HepG2 (cell line): ENCODE measurements around the gene PAM16. TPM values are rescaled to one million over a fixed set of nuclear protein-coding genes. Genes with fewer than 3 reads are reported as not detected.
A peak's percentile ranks its signal among the peaks of the same experiment; 100 is the strongest.

Experiments
- CEBPB ChIP-seq: IDR thresholded peaks from 2 replicates; pipeline ENCODE4 v1.6.1; 2011; ENCODE audit warnings: low read depth, low read length, improper control_type of control experiment, borderline replicate concordance
- CEBPG ChIP-seq: IDR thresholded peaks from 2 replicates; pipeline ENCODE4 v1.6.1; 2016
- CEBPZ ChIP-seq: IDR thresholded peaks from 2 replicates; pipeline ENCODE4 v1.6.1; 2012; ENCODE audit warnings: low read length, improper control_type of control experiment
- ELF3 ChIP-seq: IDR thresholded peaks from 2 replicates; pipeline ENCODE4 v1.6.1; 2016; ENCODE audit warnings: missing genetic modification reagents, missing compliant biosample characterization
- IKZF4 ChIP-seq: sonication (generic); formaldehyde crosslinking; IDR thresholded peaks from 2 replicates; pipeline ENCODE4 v1.5.1; 2020; ENCODE audit warnings: borderline replicate concordance, mild to moderate bottlenecking, low read depth, missing genetic modification reagents; ENCODE audit errors: not compliant biosample characterization
- PAXIP1 ChIP-seq: sonication (generic); formaldehyde crosslinking; conservative IDR thresholded peaks from 2 replicates; pipeline ENCODE4 v1.4.0; 2020; ENCODE audit warnings: mild to moderate bottlenecking, missing genetic modification reagents, moderate library complexity
- RARG ChIP-seq: sonication (generic); formaldehyde crosslinking; IDR thresholded peaks from 2 replicates; pipeline ENCODE4 v1.4.0; 2020; ENCODE audit warnings: low read depth, mild to moderate bottlenecking, missing genetic modification reagents
- RBAK ChIP-seq: sonication (generic); formaldehyde crosslinking; IDR thresholded peaks from 2 replicates; pipeline ENCODE4 v1.5.1; 2020; ENCODE audit warnings: mild to moderate bottlenecking, missing genetic modification reagents
- SALL1 ChIP-seq: sonication (generic); formaldehyde crosslinking; IDR thresholded peaks from 2 replicates; pipeline ENCODE4 v1.8.0; 2022; ENCODE audit warnings: mild to moderate bottlenecking, missing genetic modification reagents
- SMC3 ChIP-seq: IDR thresholded peaks from 2 replicates; pipeline ENCODE4 v1.6.1; 2011; ENCODE audit warnings: low read length, improper control_type of control experiment
- SPEN ChIP-seq: sonication (generic); formaldehyde crosslinking; IDR thresholded peaks from 2 replicates; pipeline ENCODE4 v1.5.1; 2020; ENCODE audit warnings: low read depth, mild to moderate bottlenecking, missing genetic modification reagents
- THRA ChIP-seq: sonication (generic); formaldehyde crosslinking; IDR thresholded peaks from 2 replicates; pipeline ENCODE4 v1.4.0; 2020; ENCODE audit warnings: missing genetic modification reagents, borderline replicate concordance
- ZFP91 ChIP-seq: sonication (generic); formaldehyde crosslinking; IDR thresholded peaks from 2 replicates; pipeline ENCODE4 v1.9.0; 2022; ENCODE audit warnings: missing genetic modification reagents, mild to moderate bottlenecking, borderline replicate concordance
- ZFY ChIP-seq: sonication (generic); formaldehyde crosslinking; IDR thresholded peaks from 2 replicates; pipeline ENCODE4 v1.4.0; 2020; ENCODE audit warnings: missing genetic modification reagents
- ZNF337 ChIP-seq: sonication (generic); formaldehyde crosslinking; IDR thresholded peaks from 2 replicates; pipeline ENCODE4 v1.5.1; 2020; ENCODE audit warnings: missing genetic modification reagents, low read depth, mild to moderate bottlenecking, borderline replicate concordance
- ZNF431 ChIP-seq: sonication (generic); formaldehyde crosslinking; IDR thresholded peaks from 2 replicates; pipeline ENCODE4 v1.9.0; 2022; ENCODE audit warnings: missing genetic modification reagents, low read depth, mild to moderate bottlenecking, borderline replicate concordance
- ZNF619 ChIP-seq: sonication (generic); formaldehyde crosslinking; IDR thresholded peaks from 2 replicates; pipeline ENCODE4 v1.4.0; 2020; ENCODE audit warnings: mild to moderate bottlenecking, missing genetic modification reagents
- ZNF83 ChIP-seq: sonication (generic); formaldehyde crosslinking; IDR thresholded peaks from 2 replicates; pipeline ENCODE4 v1.4.0; 2020; ENCODE audit warnings: missing genetic modification reagents, mild to moderate bottlenecking, borderline replicate concordance
- polyA plus RNA-seq, 8 experiments: library from polyadenylated mRNA; depleted of rRNA in 3 of 8; stranded (reverse) in 7 of 8; unstranded in 1 of 8; fragments of >200 nt; fragmentation: Illumina TruSeq in 4 of 8; extraction: Trizol in 4 of 8; gene quantifications; 2 replicates each; pipeline versions ENCODE4 v1.2.1 to v1.2.3, GENCODE V29; 2011 to 2016; ENCODE audit warnings: low read depth in 4 of 8, missing spikeins in 1 of 8, mixed read lengths in 1 of 8; ENCODE audit not compliant: insufficient read depth in 1 of 8
- total RNA-seq, 5 experiments: library from RNA; depleted of rRNA; stranded (reverse); fragments of >200 nt; fragmentation: Illumina TruSeq; extraction: Trizol; gene quantifications; 2 replicates each; pipeline ENCODE4 v1.2.3, GENCODE V29; 2016; ENCODE audit warnings: low read depth in 1 of 5

The PAM16 gene
- total and polyA plus RNA-seq, 2 of the 13 experiments (the other 11 are each of a cell fraction or from before 2014, with no cell fraction given) = 51.5 to 51.8 TPM

GRCh38 chr16:4323845-4324488, 27.2 kb downstream of the PAM16 start (continued):
- no peak for TF ChIP-seq ZNF337 (CRISPR knock-in tag)
- no peak for TF ChIP-seq ZNF431
- TF ChIP-seq CEBPB = no peak
- TF ChIP-seq THRA = no peak
- TF ChIP-seq ZNF83 (CRISPR knock-in tag) = no peak
- TF ChIP-seq CEBPZ = no peak
- TF ChIP-seq ZFP91 (CRISPR knock-in tag) = peak; percentile 28; the same call in 1 of the 2 replicates
- peak; percentile 28; the same call in 1 of the 2 replicates for TF ChIP-seq ZFY (CRISPR knock-in tag)
- no peak for TF ChIP-seq IKZF4 (CRISPR knock-in tag)
- peak; percentile 77; the same call in 1 of the 2 replicates for TF ChIP-seq ELF3 (CRISPR knock-in tag)
- TF ChIP-seq CEBPG (CRISPR knock-in tag) = no peak
- TF ChIP-seq SMC3 = no peak
- peak; percentile 27; the same call in 1 of the 2 replicates for TF ChIP-seq SALL1 (CRISPR knock-in tag)
- no peak for TF ChIP-seq ZNF619 (CRISPR knock-in tag)
- TF ChIP-seq PAXIP1 (CRISPR knock-in tag) = no peak
- no peak for TF ChIP-seq RARG (CRISPR knock-in tag)
- no peak for TF ChIP-seq RBAK (CRISPR knock-in tag)
- no peak for TF ChIP-seq SPEN (CRISPR knock-in tag)
